Epithelial cell of proximal tubule (primary cell): ENCODE data around the gene FSD1L. TPM values are rescaled to one million over a fixed set of nuclear protein-coding genes. Genes with fewer than 3 reads are reported as not detected.

ENCODE experiments used
- DNase-seq: peaks from one replicate; pipeline ENCODE4 v3.0.0-alpha.2; 2011; ENCODE audit warnings: low read depth
- H3K4me3 ChIP-seq: 2 replicates; pipeline ENCODE4 v1.5.1; 2011; ENCODE audit warnings: low read depth, mild to moderate bottlenecking, low read length
- CTCF ChIP-seq: conservative IDR thresholded peaks from 2 replicates; pipeline ENCODE4 v1.5.1; 2012; ENCODE audit warnings: low read depth, mild to moderate bottlenecking, low read length
- total RNA-seq: library from RNA; depleted of rRNA; stranded (reverse); fragments of >200 nt; gene quantifications from 2 replicates; pipeline ENCODE4 v1.2.3, GENCODE V29; 2015

FSD1L gene
- total RNA-seq, 1 donor from 2014 or later: 1.6 TPM

GRCh38 chr9:105479846-105480245, 32.0 kb downstream of the FSD1L start:
- DNase-seq: no peak
- H3K4me3 ChIP-seq: no peak overlapping the region
- no peak for TF ChIP-seq CTCF

GRCh38 chr9:105483618-105484017, 35.8 kb downstream of the FSD1L start:
- no peak for TF ChIP-seq CTCF
- no peak for DNase-seq
- H3K4me3 ChIP-seq: no peak overlapping the region

GRCh38 chr9:105484226-105484625, 36.4 kb downstream of the FSD1L start:
- no peak overlapping the region for H3K4me3 ChIP-seq
- DNase-seq: no peak
- TF ChIP-seq CTCF: no peak

GRCh38 chr9:105485131-105485530, 37.3 kb downstream of the FSD1L start:
- no peak for TF ChIP-seq CTCF
- no peak overlapping the region for H3K4me3 ChIP-seq
- no peak for DNase-seq

GRCh38 chr9:105496826-105497225, 49.0 kb downstream of the FSD1L start:
- no peak for TF ChIP-seq CTCF
- no peak overlapping the region for H3K4me3 ChIP-seq
- no peak for DNase-seq

- TF ChIP-seq CTCF: no peak
- DNase-seq: no peak
- no peak overlapping the region for H3K4me3 ChIP-seq
Measured at GRCh38 chr9:105497704-105498103, 49.9 kb downstream of the FSD1L start.

GRCh38 chr9:105500108-105500766, 52.4 kb downstream of the FSD1L start:
- DNase-seq: peak; percentile 59
- TF ChIP-seq CTCF: no peak
- no peak overlapping the region for H3K4me3 ChIP-seq
